Esophagus squamous epithelium (tissue), 4 donors: ENCODE measurements around the gene ADI1.

Experiments
- POLR2A ChIP-seq, 4 donors: fragments of 450-650 bp; IDR thresholded peaks; one replicate each; pipeline ENCODE4 v1.6.1; 2017; ENCODE audit warnings: antibody characterized with exemption in 4 of 4, mild to moderate bottlenecking in 4 of 4, moderate library complexity in 3 of 4
- TF ChIP-seq, protein P1 (sequence below), 6 experiments: fragments of 450-650 bp in 4 of 6; fragments of 200-600 bp in 2 of 6; sonication (generic) in 2 of 6; IDR thresholded peaks; one replicate each; pipeline ENCODE4 v1.5.1; 2016 to 2019; ENCODE audit warnings: antibody characterized with exemption in 6 of 6, mild to moderate bottlenecking in 4 of 6, moderate library complexity in 4 of 6

DNA sequence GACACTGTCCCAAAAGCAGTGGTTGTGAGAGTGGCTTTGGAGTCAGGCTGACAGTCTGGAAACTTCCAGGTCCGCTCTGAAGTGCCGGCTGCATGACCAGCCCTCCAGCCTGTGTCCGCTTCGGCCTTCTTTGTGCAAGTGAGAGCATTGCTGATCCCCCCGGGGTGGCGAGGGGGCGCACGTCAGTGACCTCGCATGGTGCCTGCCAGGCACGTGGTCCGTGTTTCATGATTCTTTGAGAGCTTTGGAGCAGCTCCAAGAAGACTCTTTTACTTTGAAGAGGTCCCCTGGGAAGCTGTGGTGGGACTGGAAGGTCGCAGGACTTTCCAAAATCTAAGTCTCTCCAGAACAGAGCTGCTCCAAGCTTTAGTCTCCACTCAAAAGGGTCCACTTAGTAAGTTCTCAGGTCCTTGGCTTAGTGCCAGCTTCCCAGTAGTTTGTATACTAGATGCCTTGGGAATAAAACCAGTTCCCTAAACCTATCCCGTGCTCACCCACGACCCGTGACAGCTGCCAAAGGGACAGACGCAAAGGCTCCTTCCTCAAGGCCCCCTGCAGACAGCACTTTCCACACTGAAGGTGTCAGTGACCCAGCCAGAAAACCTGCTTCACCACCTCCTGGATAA, 68.8 kb downstream of the ADI1 start:
- no peak for TF ChIP-seq POLR2A (IDR thresholded peaks at IDR 0.05)
- TF ChIP-seq, protein P1, sequence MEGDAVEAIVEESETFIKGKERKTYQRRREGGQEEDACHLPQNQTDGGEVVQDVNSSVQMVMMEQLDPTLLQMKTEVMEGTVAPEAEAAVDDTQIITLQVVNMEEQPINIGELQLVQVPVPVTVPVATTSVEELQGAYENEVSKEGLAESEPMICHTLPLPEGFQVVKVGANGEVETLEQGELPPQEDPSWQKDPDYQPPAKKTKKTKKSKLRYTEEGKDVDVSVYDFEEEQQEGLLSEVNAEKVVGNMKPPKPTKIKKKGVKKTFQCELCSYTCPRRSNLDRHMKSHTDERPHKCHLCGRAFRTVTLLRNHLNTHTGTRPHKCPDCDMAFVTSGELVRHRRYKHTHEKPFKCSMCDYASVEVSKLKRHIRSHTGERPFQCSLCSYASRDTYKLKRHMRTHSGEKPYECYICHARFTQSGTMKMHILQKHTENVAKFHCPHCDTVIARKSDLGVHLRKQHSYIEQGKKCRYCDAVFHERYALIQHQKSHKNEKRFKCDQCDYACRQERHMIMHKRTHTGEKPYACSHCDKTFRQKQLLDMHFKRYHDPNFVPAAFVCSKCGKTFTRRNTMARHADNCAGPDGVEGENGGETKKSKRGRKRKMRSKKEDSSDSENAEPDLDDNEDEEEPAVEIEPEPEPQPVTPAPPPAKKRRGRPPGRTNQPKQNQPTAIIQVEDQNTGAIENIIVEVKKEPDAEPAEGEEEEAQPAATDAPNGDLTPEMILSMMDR (IDR thresholded peaks at IDR 0.05), result no peak
